HTERT RPE-1 (cell line): ENCODE results near the gene NRDE2.

ENCODE experiments used
- in situ Hi-C: fragments of 300-500 bp; cut with MboI; formaldehyde crosslinking; loops from 4 replicates; pipeline ENCODE4 v1.14.3; 2020; ENCODE audit warnings: low sequenced_read_pairs

The NRDE2 gene

GRCh38 chr14:90331497-90332270 lies at the start of gene NRDE2:
TSS of gene NRDE2 (minus strand) at chr14:90331941. CDS start at chr14:90331904, 37 bp downstream.
- in situ Hi-C loops = no loop called here

GRCh38 chr14:90381011-90381786 lies 49.5 kb upstream of the NRDE2 start:
- in situ Hi-C loops = no loop called here

- in situ Hi-C loops = no loop called here
Observed at GRCh38 chr14:90379106-90379505, 47.4 kb upstream of the NRDE2 start.

- in situ Hi-C loops = no loop called here
Observed at GRCh38 chr14:90378249-90378648, 46.5 kb upstream of the NRDE2 start.

GRCh38 chr14:90375934-90376333 lies 44.2 kb upstream of the NRDE2 start:
- in situ Hi-C loops = no loop called here

GRCh38 chr14:90374813-90375212 lies 43.1 kb upstream of the NRDE2 start:
- in situ Hi-C loops = no loop called here

- in situ Hi-C loops = no loop called here
Observed at GRCh38 chr14:90373887-90374286, 42.1 kb upstream of the NRDE2 start.

- in situ Hi-C loops = no loop called here
Observed at GRCh38 chr14:90368946-90369721, 37.4 kb upstream of the NRDE2 start.

GRCh38 chr14:90362558-90362896 lies 30.8 kb upstream of the NRDE2 start:
- in situ Hi-C loops = no loop called here

- in situ Hi-C loops = no loop called here
Observed at GRCh38 chr14:90361865-90362557, 30.3 kb upstream of the NRDE2 start.

GRCh38 chr14:90358359-90358758 lies 26.6 kb upstream of the NRDE2 start:
- in situ Hi-C loops = no loop called here

GRCh38 chr14:90356925-90357324 lies 25.2 kb upstream of the NRDE2 start:
- in situ Hi-C loops = no loop called here

GRCh38 chr14:90355540-90356518 lies 24.1 kb upstream of the NRDE2 start:
- in situ Hi-C loops = no loop called here

- in situ Hi-C loops = no loop called here
Observed at GRCh38 chr14:90354551-90355298, 23.0 kb upstream of the NRDE2 start.

GRCh38 chr14:90349739-90350138 lies 18.0 kb upstream of the NRDE2 start:
- in situ Hi-C loops = no loop called here

- in situ Hi-C loops = no loop called here
Observed at GRCh38 chr14:90348270-90348669, 16.5 kb upstream of the NRDE2 start.

- in situ Hi-C loops = no loop called here
Observed at GRCh38 chr14:90345239-90345557, 13.5 kb upstream of the NRDE2 start.

- in situ Hi-C loops = no loop called here
Observed at GRCh38 chr14:90344331-90345238, 12.8 kb upstream of the NRDE2 start.
